GM19238 (cell line): ENCODE measurements around the gene ATP11B.

Source experiments
- DNase-seq: peaks from one replicate; pipeline ENCODE4 v3.0.0; 2011; ENCODE audit warnings: low spot score; ENCODE audit not compliant: insufficient read length

The ATP11B gene

DNA sequence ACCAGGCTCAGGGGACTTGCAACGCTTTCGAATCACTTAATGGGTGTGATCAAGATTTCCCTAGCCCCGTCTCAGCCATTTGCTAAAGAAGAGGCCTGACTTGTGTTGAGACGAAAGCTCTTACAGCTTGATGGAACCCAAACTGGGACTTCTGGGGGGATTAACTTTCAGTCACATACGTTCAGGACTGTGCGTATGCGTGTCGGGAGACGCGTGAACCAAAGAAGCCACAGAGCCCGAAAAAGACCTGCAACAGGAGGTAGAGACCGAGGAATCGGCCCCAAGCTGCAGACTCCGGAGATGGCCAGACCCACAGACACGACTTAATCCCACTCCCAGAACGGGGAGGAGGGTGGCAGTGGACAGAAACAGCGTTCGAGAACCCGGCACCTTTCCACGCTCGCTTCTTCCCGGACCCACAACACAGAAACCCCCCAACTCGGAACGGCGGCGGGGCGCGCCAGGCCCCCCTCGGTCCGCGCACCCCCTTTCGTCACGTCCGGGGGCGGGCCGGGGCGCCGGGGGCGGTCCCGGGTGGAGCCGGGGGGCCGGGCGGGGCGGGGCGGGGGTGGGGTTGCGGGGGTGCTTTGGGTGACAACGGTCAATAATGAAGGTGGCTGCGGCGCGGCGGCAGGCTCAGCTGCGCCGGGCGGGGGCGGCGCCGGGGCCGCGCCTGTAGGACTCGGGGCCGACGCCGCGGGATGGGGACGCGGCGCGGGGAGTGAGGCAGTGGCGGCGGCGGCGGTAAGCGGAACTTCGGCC lies at the start of gene ATP11B:
Gene ATP11B (plus strand): TSS at position 604 of the 762 bp plus-strand sequence. CDS start 256 bp downstream, outside the sequence.
- DNase-seq = peak; percentile 75

DNA sequence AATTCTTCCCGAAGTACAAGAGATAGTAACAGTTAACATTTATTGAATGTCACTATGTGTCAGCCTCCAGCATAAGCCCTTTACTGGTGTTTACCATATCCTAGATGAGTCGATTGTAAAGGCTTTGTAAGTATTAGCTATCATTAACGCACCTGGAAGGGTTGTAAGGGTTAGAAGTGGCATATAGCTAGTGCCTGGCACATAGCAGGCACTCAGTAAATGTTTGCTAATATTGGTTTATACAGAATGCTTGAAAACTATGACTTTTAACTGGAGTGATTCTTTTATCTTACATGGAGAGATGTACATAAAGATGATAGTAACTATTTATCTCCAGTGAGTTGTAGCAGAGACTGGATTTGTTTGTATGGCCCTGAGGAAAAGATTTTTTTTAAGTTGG lies 46.3 kb upstream of the ATP11B start:
- no peak for DNase-seq

DNA sequence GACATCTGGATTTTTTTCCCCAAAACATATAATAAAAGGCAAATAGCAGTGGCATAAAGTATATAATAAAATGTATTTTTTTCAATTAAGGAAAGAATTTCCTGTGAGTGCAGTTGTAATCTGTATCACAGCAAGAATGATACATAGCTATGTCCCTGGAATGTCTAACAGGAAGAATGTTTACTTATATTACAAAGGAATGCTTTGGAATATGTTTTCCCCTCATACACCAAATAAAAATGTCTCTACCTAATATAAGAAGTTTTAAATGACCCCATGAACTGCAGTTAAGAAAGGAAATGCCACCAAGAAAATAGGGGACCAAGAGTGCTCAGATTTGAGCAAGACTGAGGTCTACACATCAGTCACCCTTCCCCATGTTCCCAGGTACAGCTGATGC lies 38.0 kb upstream of the ATP11B start:
- DNase-seq = no peak

DNA sequence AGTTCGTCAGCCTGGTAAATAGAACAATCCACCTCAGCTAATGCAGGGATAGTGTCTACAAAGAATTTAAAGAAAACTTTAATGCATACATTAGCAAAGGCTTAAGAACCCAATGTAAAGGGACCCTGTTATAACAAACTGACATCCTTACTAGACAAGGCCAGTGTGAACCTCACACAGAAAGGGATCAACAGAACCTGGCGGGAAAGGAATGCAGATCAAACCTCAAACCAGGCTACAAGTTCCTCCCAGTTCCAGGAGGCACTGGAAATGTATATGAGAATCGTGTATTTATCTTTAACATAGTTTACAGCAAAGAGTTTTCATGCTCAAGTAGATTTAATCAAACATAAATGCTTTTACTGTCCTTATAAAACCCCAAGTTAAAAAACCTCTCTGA lies 37.6 kb upstream of the ATP11B start:
- no peak for DNase-seq

DNA sequence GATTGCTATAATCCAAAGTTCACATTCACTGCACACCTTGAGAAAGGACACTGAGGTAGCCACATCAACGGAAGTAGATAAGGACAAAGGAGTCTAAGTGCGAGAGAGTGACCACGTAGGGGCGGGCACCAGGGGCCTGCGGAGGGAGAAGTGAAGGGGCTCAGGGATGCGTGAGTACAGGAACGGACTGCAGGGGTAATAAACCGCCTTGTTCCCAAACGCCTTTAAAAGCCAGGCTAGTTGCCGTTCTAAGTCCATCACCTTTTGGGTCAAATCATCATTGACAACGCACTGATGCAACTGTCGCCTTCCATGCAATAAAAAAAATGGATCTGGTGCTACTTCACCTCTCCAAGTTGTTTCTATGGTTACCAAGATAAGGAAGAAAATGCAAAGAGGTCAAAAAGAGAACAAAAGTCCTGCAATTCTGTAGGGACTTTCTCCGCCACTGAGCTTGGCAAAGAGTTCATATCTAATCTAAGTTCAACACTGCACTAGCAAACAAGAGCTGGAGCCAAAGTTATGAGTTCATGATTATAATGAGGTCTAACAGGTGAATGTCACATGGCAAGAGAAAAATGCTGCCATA lies 32.6 kb upstream of the ATP11B start:
- no peak for DNase-seq

DNA sequence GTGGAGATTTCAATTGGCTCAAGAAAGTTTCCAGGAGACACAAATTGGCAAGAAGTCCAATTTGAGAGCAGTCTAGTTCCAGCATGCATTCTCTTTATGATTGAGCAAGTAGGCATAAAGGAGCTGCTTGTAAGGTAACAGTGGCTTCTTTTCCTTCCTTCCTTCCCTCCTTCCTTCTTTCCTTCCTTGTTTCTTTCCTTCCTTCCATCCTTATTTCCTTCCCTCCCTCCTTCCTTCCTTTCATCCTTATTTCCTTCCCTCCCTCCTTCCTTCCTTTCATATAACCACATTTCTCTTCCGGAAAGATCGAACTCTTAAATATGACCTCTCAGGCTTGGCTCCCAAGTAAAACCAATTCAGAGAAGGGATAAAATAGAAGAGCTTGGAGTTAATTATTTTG lies 29.4 kb upstream of the ATP11B start:
- no peak for DNase-seq

DNA sequence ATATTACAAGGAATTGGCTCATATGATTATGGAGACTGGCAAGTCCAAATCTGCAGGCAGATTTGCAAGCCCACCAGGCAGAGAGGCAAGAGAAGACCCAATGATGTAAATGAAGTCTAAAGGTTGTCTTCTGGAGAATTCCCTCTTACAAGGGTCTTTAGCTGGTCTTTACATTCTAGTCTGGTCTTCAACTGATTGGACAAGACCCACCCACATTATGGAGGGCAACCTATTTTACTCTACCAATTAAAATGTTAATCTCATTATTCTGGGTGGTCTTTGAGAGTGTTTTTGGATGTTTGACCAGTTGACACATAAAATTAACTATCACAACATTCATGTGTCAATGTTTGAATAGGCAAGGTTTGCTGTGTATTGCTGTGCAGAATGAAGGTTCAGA lies 28.0 kb upstream of the ATP11B start:
- DNase-seq = no peak

DNA sequence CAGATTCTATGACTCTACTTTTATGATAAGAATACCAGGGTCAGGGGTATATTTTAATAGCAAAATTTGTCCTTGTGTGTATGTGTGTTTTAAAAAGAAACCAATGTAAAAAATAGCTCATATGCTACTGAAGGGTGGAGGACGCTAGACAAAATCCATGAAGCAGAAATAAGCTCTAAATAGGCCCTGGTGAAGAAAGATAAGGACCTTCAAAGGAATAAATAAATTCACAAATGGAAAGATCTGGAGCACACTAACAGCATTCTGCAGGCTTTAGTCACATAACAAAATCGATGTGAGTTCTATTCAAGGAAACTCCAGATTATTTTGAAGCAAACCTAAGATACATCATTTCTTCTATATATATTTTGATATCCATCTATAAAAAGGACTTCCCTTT lies 27.2 kb upstream of the ATP11B start:
- no peak for DNase-seq

DNA sequence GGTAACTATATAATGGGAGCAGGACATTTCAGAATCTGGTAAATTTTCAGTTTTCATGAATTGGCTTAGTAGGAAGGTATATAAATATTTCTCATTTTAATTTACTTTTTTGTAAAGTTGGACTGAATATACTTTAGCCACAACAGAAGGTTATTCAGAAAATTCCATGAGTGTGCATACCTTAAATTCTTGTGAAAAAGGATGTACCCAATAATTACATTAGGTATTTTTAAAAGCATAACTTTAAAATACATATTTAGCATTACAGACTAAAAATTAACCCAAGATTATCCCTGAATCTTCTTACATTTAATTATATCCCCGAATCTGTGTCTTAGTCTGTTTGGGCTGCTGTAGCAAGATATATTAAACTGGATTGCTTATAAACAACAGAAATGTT lies 24.9 kb upstream of the ATP11B start:
- DNase-seq = no peak

DNA sequence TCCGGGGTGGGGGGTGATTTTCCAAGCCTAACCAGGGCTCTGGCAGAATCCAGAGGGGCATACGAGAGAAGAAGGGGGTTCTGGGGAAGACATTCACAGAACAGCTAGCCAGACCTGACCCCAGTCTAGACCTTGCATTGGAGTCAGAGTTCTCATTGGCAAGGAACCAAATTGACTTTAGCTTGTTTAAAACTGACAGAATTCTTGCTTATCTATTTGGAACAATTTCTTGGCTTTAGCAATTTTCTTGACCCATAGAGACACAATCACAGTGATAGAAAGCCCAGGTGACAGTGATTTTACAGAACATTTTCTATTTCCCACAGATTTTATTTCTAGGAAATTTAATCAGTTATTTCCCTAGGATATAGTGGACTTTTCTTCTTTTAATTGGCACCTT lies 23.6 kb upstream of the ATP11B start:
- no peak for DNase-seq

DNA sequence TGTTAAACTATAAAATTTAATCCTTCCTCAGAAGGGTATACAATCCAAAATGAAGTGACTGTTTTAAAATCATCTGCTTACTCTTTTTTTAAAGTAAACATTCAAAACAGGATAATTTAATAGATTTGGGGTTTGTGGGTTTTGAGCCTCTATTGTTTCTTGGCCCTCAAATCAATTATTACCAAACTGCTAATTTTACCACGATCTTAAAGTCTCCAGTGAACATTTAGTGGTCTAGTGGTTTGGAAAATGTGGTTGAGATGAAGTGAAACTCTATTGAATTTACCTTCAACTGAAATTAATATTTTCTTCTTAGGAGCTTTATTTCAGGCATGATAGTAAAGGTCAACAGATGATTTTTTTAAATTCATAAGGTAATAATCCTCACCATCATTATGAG lies 11.2 kb upstream of the ATP11B start:
- DNase-seq = no peak

DNA sequence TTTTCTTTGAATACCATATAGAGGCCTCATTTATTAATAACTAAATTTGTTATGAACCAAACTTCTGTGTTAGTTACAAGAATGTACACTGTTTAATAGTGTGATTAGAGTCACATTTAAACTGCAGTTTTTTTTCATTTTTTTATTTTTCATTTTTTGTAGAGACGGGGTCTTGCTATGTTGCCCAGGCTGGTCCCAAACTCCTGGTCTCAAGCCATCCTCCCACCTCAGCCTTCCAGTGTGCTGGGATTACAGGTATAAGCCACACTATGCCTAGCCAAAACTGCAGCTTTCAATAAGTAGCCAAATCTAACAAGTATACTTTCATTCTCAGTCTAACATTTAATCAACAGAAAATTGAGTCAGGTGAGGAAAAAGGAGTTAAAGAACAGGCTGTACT lies 10.2 kb upstream of the ATP11B start:
- no peak for DNase-seq

DNA sequence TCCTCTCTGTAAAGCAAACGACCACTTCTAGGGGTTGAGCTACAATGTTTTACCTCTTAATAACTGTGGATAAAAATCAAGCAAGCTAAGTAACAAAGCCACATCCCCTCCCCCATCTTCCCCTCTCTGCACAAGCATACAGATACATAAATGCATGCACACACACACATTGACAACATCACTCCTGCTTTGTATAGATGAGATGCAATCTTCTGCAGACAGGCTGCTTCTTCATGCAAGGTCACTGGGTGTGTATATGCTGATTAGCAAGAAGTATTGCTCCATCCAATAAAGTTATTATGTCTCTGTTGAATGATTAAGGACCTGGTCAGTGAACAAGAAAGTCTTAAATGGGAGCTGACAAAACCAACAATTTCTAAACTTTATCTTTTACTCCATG lies 8.8 kb upstream of the ATP11B start:
- DNase-seq = no peak

DNA sequence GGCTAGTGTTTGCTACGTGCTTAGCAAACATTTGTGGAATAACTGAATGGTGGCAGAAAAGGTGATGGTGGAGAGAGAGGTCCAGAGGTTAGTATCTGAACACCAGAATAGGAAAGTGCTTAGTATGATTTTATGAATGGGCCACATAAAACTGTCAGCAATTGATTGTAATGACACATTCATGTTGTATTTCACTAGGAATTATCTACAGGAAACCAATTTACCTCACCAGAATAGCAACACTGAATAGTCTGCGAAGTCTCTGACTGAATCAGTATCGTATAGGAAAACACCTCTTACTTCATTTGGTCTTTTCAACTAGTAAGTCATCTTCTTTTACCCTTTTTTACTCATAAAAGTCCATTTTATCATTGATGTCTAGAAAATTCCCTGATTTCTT lies 8.2 kb upstream of the ATP11B start:
- no peak for DNase-seq

DNA sequence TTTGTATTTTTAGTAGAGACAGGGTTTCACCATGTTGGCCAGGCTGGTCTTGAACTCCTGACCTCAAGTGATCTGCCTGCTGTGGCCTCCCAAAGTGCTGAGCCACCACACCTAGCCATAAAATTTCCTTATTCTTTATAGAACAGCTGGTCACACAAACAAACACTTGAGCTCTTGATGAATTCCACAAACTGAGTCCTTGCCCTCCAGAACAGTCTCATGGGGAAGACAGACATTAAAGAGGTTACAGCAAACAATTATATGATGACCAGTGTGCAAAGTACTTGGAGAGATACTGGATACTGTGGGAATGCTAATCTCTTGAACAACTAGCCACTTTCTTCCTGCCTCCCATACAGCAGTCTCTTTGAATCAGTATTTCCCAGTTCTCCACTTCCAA lies 7.5 kb upstream of the ATP11B start:
- no peak for DNase-seq

DNA sequence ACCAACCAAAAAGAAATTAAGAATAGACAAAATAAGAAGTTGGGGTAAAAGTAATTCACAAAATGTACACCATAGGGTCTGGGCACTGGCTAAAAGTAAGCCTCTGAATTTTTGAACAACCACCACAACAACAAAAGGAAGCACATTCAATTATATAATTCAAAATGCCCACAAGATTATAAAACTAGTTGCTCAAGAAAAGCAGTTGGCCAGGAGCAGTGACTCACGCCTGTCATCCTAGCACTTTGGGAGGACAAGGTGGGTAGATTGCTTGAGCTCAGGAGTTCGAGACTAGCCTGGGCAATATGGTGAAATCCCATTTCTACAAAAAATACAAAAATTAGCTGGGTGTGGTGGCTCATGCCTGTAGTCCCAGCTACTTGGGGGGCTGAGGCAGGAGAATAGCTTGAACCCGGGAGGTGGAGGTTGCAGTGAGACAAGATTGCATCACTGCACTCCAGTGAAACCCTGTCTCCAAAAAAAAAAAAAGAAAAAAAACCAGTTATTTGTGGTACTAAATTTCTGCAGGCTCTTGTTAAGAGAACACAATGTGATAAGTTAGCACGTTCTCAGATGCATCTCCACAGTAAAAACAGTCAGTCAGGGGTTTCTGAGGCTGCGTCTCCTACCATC lies 6.6 kb upstream of the ATP11B start:
- no peak for DNase-seq

DNA sequence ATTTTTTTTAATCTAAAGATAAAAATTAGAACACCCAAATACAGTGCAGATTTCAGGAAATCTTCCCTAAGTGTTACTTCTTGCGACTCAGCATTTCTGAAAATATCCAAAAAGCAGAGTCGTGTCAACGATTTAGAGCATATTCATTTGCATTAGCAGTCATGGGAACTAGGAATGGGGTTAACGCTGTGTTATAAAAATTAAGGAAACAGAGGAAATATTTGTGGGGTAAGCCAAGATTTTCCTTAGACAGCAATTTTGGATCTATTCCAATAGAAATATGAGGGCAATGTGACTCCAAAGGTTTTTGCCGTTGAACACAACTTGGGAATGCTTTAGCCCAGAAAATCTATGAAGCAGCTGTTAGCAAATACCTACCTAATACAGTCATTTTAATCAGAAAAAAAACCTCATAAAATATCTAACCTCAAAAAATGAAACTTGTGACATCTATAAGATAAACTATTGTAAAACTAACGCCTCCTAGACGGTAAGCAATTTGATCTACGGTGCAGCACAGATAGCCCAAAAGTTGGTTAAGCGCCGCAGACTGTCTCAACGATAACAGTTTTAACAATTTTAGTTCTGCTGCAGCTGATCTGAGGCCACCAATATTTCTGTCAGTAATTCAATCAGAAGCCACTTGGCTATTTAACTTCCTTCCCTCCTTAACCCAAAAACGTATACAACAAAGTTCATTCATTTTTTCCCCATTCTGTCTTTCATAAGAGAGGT lies 5.8 kb upstream of the ATP11B start:
- DNase-seq = no peak

DNA sequence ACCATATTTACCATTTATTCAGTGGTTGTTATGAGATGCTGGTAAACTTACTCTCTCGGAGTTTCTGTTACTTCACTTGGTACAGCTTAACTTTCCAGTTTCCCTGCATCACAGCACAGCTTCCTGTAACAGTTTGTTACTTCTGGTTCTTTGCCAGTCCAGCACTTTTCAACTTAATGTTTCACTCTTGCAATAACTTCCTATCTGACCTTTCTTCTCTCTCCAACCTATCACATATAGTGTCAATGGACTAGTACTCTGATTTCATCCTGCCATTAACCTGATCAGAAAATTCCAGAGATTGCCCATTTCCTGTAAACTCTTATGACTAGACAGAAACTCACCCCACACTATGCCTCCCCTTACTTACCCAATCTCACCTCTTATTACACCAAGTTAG lies 3.9 kb upstream of the ATP11B start:
- DNase-seq = no peak

DNA sequence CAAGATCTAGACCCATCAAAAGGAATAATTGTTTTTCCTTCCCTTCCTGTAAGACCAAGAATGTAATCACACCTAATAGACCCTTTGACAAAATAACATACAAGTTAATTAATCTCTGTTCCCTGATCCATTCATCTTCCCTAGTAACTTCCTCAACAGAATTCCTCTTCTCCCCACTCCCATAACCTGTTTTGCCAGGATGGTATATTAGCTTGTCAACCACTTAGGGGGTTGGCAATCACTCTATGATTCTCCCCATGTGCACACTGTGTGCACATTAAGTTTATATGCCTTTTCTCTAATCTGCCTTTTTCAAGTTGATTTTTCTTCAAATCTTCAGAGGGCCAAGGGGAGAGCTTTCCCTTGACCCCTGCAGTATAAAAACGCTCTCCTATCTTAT lies 2.7 kb upstream of the ATP11B start:
- no peak for DNase-seq

DNA sequence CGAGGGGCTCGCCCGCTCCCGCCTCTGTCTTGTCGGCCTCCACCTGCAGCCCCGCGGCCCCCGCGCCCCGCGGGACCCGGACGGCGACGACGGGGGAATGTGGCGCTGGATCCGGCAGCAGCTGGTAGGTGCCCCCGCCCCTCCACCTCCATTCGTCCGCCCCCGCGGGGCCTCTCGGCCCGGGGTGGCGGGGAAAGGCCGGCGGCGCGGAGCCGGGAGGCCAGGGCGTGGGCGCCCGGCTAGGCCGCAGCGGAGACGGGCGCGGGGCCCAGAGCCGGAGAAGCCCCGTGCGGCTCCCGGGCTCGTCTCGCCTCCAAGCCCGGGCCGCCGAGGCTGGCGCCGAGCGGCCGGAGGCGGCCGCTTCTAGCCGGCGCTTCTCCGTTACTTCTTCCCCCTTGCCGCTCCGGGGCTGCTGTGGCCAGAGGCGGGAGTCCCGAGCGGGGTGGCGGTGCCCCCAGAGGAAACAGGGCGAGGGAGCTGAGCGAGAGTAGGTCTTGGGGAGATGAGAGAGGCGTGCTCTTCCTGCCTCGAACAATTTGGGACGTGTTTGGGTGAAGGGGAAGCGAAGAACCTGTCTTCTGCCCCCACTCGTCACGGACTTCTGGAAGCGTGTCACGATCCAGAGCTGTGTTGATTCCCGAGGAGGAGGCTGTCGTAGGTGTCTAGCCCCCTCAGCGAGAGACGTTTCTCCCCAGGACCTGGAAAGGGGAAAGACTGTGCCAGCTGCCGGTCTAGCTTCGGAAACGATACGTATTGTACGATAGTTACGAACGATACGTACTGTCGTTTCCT lies 555 bp downstream of the ATP11B start:
- DNase-seq = peak; percentile 25
